K562 (cell line): ENCODE data around the gene TMPO.

Source experiments
- FOXM1 ChIP-seq, 2 experiments: fragments of 450-650 bp in 1 of 2; sonication (generic) in 1 of 2; formaldehyde crosslinking in 1 of 2; IDR thresholded peaks; 2 replicates each; pipeline versions ENCODE4 v1.6.1 to v1.9.0; 2017 to 2022; ENCODE audit warnings: low read depth in 2 of 2, mild to moderate bottlenecking in 2 of 2, missing genetic modification reagents in 1 of 2, moderate library complexity in 1 of 2
- NCOA4 ChIP-seq: fragments of 450-650 bp; IDR thresholded peaks from 2 replicates; pipeline ENCODE4 v1.6.1; 2018; ENCODE audit warnings: mild to moderate bottlenecking; ENCODE audit not compliant: partially characterized antibody

- TF ChIP-seq NCOA4, result no peak
- TF ChIP-seq FOXM1 (IDR thresholded peaks at IDR 0.05; ENCODE audit: low read depth), result no peak
- TF ChIP-seq FOXM1 (CRISPR knock-in tag; IDR thresholded peaks at IDR 0.05; ENCODE audit: low read depth), result no peak
These were observed 34.2 kb downstream of the TMPO start for GRCh38 chr12:98549371-98550110.
